Umbilical cord (tissue), 2 donors: ENCODE results near the gene LPP. TPM values are rescaled to one million over a fixed set of nuclear protein-coding genes. Genes with fewer than 3 reads are reported as not detected.
A peak's percentile ranks its signal among the peaks of the same experiment; 100 is the strongest.
"Not testable (repeated sequence)": the region's sequence is repeated elsewhere in the genome, so short reads cannot be mapped to it uniquely, and the experiment has no call there.

Source experiments
- DNase-seq: peaks from one replicate; pipeline ENCODE4 v3.0.0-alpha.2; 2015; ENCODE audit warnings: low spot score
- total RNA-seq: library from RNA; depleted of rRNA; stranded (reverse); fragments of >200 nt; gene quantifications from one replicate; pipeline ENCODE4 v1.2.3, GENCODE V29; 2014; ENCODE audit warnings: low replicate concordance; ENCODE audit not compliant: insufficient read depth

The LPP gene, protein sequence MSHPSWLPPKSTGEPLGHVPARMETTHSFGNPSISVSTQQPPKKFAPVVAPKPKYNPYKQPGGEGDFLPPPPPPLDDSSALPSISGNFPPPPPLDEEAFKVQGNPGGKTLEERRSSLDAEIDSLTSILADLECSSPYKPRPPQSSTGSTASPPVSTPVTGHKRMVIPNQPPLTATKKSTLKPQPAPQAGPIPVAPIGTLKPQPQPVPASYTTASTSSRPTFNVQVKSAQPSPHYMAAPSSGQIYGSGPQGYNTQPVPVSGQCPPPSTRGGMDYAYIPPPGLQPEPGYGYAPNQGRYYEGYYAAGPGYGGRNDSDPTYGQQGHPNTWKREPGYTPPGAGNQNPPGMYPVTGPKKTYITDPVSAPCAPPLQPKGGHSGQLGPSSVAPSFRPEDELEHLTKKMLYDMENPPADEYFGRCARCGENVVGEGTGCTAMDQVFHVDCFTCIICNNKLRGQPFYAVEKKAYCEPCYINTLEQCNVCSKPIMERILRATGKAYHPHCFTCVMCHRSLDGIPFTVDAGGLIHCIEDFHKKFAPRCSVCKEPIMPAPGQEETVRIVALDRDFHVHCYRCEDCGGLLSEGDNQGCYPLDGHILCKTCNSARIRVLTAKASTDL
- 717 TPM for total RNA-seq

DNA sequence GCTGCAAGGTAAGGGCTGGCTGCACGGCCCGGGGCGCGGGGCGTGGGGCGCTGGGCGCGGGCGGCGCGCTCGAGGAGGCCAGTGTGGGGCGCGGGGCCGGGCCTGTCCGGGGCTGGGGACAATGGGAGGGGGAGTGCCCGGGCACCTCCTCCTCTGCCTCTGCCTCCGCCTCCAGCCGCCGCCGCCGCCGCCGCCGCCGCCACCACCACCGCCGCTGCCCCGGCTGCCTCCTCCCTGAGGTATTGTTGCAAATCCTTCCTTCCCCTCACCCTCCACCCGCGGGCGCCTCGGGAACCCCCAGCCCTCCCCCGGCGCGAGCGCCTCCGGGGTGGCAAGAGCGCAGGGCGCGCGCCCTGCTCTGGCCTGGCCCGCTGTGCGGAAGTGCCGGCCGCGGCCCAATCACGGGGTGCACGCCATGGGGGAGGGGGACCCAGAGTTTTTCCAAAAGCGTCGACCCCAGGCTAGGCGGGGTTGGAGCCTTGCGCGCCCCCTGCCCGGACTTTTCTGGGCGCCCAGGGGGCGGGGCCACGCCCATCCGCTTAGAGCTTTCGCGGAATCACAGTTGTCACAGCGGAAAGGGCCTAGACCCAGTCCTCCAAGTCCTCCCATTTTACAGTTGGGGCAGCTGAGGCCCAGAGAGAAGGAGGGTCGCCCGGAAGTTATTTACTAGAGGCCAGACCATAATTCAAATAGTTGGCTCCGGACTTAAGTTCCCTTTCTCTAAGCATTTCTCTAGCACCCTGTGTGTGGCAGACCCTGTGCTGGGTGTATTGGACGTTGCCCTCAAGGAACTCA, at the start of gene LPP:
TSS of gene LPP (plus strand) at position 144 of the 795 bp plus-strand sequence. CDS start 251,964 bp downstream, outside the sequence.
- peak; percentile 87 for DNase-seq

DNA sequence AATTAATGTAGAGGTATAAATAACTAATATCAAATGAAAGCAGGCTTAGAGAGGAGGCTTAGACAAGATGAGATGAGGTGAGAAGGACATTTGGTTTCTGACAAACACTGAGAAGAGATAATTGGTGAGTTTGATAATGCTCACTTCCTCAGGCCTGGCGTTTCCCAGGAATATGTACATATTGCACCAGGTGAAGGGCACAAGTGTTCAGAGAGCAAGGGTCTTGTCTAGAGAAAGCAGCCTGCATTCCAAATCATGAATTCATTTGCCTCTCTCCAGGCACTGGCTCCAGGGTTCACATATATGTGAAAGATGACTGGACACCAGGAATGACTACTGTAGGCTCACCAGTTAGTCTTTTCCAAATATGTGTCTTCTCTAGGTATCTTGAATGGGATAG, 48.0 kb upstream of the LPP start:
- DNase-seq: no peak

DNA sequence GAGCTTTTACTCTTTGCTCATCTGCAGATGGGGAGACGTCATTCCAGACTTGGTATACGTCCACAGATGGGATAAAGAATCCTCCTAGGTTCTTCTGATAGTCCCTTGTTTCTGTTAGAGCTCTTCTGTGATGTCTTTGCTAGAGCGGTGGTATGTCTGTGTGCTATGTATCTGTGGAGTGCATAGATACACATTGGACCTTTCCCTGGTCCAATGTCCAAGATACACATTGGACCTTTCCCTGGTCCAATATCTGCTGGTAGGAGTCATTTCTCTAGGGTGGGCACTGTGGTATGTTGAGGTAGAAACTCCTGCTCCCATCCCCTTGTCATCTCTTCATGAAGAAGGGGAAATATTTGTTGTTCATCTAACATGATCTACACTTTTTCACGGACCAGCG, 47.5 kb upstream of the LPP start:
- DNase-seq: no peak

DNA sequence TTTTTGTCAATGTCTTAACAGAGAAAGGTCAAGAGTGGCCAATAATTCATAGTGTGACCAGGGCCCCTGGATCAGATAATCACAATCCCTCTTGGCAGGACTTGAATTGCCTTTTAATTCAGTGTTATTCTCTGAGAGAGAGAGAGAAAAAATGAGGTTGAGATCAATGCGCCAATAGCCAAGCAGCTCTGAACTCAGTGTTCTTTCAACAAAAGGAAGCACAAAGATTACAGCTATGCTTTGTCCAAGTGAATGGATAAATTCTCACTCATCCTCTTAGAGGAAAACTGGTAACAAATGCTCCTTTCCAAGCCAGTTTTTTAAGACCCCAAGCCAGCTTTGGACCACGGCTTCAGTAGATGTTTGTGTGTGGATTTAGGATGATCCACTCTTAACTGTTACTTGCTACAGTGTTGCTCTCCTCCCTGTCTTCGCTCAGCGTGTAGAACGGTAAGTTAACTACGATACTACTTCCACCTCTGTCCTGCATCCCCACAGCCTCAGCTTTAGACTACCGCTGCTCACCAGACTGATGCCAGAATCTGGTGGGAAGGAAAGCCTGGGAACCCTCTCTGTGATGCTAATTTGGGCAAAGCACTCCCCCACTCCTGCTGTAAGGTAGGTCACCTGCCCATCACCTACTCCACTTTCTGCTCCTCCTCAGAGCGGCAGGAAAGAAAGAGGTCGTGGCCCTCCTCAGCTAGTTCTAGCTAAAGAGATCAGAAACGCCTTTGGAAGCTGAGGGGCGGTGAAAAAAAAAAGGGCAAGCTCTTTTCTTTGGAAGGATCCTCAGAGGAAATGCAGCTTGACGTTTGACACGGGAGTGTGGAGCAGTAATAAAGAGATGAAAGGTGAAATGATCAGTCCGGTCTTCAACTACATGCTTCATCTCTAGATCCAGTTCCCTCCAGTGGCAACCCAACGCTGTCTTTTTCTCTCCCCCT, 46.8 kb upstream of the LPP start:
- no peak for DNase-seq

DNA sequence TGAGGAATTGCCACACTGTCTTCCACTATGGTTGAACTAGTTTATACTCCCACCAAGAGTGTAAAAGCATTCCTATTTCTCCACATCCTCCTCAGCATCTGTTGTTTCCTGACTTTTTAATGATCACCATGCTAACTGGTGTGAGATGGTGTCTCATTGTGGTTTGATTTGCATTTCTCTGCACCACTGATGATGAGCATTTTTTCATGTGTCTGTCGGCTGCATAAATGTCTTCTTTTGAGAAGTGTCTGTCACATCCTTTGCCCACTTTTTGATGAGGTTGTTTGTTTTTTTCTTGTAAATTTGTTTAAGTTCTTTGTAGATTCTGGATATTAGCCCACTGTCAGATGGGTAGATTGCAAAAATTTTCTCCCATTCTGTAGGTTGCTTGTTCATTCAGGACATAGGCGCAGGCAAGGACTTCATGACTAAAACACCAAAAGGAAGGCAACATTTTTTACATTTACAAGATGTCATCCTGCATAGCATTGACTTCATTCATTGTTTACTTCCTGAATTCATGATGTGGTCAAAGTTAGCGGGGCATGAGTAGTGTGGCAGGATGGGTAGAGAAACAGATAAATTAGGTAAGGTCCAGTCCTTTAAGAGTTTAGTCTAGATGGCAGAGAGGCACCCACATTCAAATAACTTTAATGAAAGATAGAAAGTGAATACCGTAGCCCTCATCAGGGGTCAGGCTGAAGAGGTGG, 45.1 kb upstream of the LPP start:
- DNase-seq: no peak

DNA sequence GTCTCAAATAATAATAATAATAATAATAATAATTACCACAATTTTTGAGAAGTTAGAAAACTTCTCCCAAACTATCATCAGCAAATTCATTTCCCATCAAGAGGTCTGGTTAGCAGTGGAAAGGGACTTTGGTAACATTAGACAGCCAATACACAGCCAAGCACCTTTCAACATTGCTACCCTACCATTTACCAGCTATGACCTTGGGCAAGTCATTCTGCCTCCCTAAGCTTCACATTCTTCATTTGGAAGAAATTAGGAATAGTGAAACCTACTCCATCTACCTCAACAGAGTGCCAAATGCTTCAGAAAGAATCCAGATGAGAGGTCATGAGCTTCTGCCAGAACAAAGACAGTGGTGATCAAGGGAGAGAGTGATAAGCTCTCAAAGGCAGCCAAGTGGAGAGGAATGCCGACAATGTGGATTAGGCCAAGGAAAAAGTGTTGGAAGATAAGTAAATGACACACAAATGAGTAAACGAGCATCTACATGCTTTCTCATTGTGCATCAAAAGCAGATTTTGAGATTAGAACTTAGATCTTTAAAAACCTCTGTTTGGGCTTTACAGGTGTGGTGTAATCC, 42.9 kb upstream of the LPP start:
- DNase-seq: no peak

DNA sequence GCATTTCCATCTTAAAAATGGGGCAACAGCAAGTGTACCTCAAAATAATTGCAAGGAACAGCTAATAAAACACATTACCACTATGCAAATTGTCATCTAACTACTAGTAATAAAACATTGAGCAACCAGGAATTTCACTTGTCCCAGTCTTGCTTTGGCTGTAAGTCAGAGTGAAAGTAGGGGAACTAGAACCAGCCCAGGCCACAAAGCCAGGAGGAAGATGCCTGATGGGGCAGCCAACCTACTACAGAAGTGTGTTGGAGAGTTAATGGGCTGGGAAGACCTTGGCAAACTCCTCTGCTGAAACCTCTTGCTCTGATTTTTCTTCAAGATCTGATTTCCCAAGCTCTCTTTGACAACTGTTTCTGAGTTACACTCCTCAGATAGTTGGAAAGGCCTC, 40.2 kb upstream of the LPP start:
- DNase-seq: no peak

DNA sequence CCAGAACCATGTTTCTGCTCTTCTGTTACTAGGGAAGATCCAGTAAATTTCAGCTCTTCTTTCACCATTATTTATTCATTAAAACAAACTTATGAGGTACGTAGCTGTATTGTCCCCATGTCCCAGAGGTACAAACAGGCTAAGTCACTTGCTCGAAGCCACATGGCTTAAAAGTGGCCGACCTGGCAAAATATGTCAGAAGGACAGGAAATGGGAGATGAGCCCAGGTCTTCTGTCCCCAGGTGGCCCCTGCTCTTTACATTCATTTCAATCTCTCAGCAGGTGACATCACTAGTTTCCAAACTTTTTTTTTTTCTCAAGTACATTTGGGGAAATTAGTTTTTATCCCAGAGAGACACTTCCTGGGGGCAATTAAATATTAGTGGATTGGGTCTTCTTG, 34.1 kb upstream of the LPP start:
- DNase-seq: no peak

DNA sequence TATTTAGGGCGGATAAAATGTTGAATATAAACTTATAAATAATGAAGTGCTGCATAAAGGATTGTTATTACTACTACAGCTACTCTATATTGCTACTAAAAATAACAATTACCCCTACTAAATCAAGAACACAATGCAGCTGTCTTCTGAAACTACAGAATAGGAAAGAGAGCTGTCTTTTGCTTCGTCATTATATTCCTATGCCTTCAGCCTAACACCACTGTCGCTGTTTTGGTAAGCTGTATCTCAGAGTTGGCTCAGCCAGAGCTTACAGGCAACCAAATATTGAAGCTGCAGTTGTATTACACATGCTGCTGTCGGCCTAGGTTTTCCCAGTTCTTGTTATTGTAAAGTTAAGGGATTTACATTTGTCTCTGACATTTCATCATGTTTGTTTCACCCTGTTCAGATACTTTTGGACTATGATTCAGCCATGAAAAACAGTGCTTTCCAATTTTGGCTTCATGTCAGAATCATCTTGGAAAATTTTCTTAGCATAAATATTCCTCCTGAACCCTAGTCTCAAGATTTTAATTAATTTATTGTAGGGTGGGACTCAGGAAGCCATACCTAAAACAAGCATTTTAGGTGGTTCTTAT, 31.3 kb upstream of the LPP start:
- no peak for DNase-seq

DNA sequence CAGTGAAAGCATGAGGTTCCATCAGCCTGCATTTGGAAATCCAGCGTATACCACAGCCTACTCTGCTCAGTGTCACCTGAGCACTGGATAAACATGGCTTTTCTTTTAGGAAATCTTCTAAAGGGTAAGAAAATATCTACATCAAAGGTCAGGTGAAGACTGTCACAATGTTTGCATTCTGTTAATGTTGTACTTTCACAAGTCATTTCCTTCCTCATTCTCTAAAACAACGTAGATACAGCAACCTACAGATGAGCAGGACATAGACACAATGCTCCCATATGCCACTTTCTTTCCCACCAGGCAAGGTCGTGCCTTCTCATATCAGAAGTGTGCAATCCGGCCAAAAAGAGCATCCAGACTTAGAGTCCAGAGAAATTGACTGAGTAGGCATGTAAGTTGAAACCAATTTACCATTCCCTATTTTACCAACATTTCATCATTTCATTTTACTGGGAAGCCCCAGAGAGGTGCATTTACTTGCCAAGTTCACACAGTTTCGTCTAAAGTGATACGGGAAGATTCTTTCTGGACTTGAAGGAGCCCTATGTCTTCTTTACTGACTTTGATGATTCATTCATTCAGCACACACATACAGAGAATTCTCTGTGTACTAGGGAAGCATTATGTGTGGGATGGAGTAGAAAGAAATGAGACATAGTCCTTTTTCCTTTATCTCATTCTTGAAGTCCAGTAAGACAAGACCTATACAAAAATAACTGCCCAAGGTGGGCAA, 30.6 kb upstream of the LPP start:
- no peak for DNase-seq

DNA sequence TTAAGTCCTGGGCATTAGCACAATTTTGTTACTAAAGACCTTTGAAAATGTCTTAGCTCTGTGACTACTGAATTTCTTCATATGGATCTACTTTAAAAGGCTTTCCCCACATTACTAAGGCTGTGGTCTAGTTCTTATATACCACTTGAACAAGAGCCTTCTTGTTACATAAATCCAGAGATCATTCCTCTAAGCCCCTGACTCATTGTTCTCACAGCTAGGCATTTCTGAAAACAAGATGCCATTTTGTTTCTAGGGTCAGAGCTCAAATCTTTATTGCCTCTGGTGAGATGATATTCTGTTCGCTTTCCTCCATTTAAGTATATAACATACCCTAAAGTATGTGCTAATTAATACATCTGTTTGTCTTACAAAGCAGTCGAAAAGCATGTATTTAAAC, 29.8 kb upstream of the LPP start:
- DNase-seq: peak; percentile 36

DNA sequence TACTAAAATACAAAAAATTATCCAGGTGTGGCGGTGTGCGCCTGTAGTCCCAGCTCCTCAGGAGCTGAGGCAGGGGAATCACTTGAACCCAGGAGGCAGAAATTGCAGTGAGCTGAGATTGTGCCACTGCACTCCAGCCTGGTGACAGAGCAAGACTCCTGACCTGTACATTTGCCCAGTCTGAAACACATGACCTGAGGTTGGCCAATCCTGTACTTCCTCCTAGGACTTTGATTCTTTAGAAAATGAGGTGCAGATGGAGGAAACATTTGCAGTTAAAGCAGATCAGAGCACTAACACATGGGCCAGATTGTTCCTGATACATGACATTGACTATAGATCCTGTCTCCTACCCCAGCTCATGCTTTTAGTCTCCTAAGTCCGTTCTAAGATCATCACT, 28.9 kb upstream of the LPP start:
- DNase-seq: no peak

DNA sequence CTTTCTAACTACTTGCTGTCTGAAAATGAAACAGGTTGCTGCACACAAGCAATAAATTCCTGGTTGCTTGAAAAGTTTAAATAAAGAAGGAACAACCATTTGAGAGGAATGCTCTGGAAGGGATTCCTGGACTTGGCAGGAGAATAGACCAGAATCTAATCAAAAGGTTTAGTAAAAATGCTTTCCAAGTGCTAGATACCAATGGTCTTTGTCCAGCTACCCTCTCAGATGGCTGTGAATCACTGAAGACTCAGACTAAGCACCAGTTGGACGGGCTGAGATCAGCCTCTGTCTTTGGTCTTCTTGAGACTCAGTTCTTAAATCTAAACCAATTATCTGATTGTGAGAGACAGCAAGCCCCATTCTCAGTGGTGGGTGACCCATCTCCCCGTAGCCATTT, 27.7 kb upstream of the LPP start:
- DNase-seq: peak; percentile 61

DNA sequence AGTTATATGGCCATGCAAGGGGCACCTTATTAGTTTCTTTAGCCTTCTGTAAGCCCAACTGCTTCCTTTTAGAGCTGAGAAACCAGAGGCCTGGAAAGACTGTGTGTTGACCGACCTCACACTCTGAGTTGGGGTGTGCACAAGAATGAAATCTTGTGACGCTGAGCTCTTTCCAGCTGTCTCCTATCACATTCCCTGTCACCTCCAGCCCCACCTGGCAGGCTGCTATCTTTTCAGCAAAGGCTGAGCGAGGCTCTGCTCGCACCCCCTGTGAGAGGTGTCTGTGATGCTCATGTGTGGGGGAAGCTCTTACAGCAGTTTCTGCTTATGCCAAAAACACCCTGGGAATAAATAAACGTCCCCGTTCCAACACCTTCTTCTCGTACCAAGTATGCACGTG, 27.0 kb upstream of the LPP start:
- DNase-seq: no peak

DNA sequence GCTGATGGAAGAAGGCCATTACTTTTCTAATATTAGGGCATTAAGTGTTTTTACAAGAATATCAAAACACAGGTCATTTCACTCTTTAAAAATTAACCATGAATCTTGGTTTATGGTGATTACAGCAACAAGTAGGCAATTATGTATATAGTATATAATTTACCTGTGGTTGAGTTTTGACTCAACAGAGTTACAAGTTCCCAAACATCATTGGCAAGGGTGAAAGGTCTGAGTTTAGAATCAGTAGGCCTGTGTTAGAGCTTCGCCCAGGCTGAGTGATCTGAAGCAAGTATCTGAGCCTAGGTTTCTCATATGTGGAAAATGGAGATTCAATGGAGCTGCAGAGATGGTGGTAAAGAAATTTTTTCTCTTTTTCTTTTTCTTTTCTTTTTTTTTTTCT, 25.1 kb upstream of the LPP start:
- no peak for DNase-seq

DNA sequence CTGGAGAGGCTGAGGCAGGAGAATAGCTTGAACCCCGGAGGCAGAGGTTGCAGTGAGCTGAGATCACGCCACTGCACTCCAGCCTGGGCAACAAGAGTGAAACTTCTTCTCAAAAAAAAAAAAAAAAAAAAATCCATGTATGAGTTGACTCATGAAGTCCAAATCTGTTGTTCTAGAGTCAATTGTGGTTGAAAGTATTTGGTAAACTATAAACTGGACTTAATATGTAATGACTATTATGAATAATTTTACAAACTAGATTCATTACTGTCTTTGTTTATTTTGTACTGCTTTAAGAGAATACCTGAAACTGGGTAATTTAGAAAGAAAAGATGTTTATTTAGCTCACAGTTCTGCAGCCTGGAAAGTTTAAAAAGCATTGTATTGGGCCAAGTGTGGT, 22.9 kb upstream of the LPP start:
- not testable (repeated sequence) for DNase-seq

DNA sequence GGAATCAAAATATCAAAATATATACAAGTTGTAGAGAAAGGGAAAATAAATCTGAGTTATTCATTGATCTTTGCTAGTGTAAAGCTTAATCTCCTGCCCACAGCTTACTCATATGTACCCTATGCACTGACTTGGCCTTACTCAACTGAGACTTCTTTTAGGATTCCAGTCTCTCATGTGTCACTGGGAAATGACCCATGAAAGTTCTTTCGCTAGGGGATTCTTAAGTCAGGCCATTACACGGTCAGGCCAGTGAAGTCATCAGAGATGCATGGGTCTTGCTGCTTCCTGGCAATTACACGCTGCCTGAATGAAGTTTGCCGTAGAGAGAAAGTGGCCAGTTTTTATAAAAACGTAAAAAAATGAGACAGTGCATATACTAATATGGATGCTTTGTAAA, 20.7 kb upstream of the LPP start:
- DNase-seq: no peak

DNA sequence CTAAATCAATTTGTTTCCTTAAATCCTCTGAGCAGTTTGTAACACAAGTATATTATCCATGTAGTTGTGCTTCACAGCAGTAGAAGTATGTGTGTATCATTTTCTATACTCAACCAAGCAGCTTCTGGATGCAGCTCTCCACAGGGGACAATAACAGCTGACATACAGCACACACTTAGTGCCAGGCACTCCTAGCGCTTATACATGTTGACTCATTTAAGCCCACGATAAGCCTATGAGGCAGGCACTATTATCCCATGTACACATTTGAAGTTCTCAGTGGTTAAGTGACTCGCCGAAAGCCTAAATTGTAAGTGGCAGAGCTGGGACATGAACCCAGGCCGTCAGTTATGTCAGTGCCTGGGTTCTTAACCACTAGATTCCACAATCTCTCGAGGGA, 20.3 kb upstream of the LPP start:
- DNase-seq: no peak

DNA sequence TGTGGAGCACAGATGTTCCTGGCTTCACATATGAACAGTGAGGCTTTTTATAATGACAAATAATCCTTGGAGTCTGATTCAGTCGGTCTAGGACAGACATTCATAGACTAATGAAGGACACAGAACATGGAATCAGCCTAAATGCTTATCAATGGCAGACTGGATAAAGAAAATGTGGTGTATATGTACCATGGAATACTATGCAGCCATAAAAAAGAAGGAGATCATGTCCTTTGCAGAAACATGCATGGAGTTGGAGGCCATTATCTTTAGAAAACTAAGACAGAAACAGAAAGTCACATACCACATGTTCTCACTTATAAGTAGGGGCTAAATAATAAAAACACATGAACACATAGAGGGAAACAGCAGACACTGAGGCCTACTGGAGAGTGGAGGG, 19.9 kb upstream of the LPP start:
- DNase-seq: no peak
